ENCODE data around the gene RAB25. TPM values are rescaled to one million over a fixed set of nuclear protein-coding genes. Genes with fewer than 3 reads are reported as not detected.
A peak's percentile ranks its signal among the peaks of the same experiment; 100 is the strongest.

RAB25 gene
- total and polyA plus RNA-seq, 4 donors, result 62.7 to 156 (median 87.2) TPM

GRCh38 chr1:156090138-156090839, 29.3 kb downstream of the RAB25 start:
- TF ChIP-seq CTCF (IDR thresholded peaks at IDR 0.05; ENCODE audit: control extremely low read depth, extremely low read depth), result no peak
- 20 to 33% methylated on average over 5 of the region's 5 CpGs for WGBS, 2 donors
- DNase-seq, result no peak
- no peak for ATAC-seq (ENCODE audit: insufficient read depth, low FRiP score)
- Histone ChIP-seq H3K27ac (ENCODE audit: low read depth in 1 of 2, low read length in 1 of 2) (peak overlapping the region in 1 of 2 donors; percentile 13), H3K4me3 (no peak overlapping the region), H3K4me1 (ENCODE audit: control insufficient read depth in 5 of 5, insufficient read depth in 5 of 5, low read length in 5 of 5) (peaks cover 0 to 5% (median 3%) of the 10 kb centered on the region in 5 donors), H3K27me3 (ENCODE audit: control insufficient read depth in 3 of 3, insufficient read depth in 3 of 3, low read length in 2 of 3) (no peaks in the 10 kb centered on the region), H3K9me3 (ENCODE audit: control insufficient read depth in 4 of 4, insufficient read depth in 3 of 4, low read length in 3 of 4) (no peaks in the 10 kb centered on the region), H3K9ac (ENCODE audit: insufficient read depth in 1 of 2, low read length in 2 of 2) (no peak overlapping the region), H3K36me3 (ENCODE audit: control insufficient read depth in 4 of 4, insufficient read depth in 4 of 4, low read length in 4 of 4) (peaks cover 0 to 10% (median 0%) of the 10 kb centered on the region in 4 donors)

DNA sequence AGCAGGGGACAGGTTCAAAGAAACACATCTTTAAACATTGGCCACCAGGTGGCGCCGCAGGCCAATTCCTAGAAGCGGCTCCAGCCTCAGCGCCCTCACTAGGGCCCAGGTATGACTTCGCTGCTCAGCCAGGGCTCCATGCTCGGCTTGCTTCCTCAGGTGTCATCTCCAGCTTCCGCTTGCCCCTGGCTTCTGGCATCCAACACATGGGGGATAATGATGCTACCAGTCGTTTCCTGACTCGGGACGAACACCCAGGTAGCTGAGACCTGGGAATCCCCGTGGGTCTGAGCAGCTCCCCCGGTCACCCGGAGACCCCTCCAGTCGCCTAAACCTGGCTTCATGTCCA, 29.9 kb downstream of the RAB25 start:
- WGBS, 2 donors, result 44 to 48% methylated on average over 14 of the region's 14 CpGs
- ATAC-seq (ENCODE audit: insufficient read depth, low FRiP score) (peak; percentile 86), DNase-seq (peak; percentile 82 to 85 (median 83))
- Histone ChIP-seq H3K9ac (ENCODE audit: insufficient read depth in 1 of 2, low read length in 2 of 2) (no peak overlapping the region), H3K27me3 (ENCODE audit: control insufficient read depth in 3 of 3, insufficient read depth in 3 of 3, low read length in 2 of 3) (no peaks in the 10 kb centered on the region), H3K4me3 (no peak overlapping the region), H3K27ac (ENCODE audit: low read depth in 1 of 2, low read length in 1 of 2) (no peak overlapping the region), H3K9me3 (ENCODE audit: control insufficient read depth in 4 of 4, insufficient read depth in 3 of 4, low read length in 3 of 4) (no peaks in the 10 kb centered on the region), H3K36me3 (ENCODE audit: control insufficient read depth in 4 of 4, insufficient read depth in 4 of 4, low read length in 4 of 4) (peaks cover 0 to 10% (median 0%) of the 10 kb centered on the region in 4 donors), H3K4me1 (ENCODE audit: control insufficient read depth in 5 of 5, insufficient read depth in 5 of 5, low read length in 5 of 5) (peaks cover 0 to 5% (median 3%) of the 10 kb centered on the region in 5 donors)
- TF ChIP-seq CTCF (IDR thresholded peaks at IDR 0.05; ENCODE audit: control extremely low read depth, extremely low read depth), result peak; percentile 87

DNA sequence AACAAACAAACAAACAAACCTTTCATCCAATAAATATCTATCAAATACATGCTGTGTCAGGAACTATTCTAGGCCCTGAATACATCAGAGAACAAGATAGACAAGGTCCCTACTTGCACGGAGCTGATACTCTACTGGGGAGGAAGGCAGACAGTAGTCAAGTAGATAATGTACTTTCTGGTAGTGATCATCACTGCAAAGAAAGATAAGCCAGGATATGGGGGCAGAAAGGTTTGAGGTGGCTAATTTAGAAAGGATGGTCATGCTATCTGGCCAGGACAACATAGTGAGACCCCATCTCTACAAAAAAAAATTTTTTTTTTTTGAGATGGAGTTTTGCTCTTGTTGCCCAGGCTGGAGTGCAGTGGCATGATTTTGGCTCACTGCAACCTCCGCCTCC, 30.6 kb downstream of the RAB25 start:
- WGBS, 2 donors, result 83 to 85% methylated on average over 2 of the region's 2 CpGs
- Histone ChIP-seq H3K4me3 (no peak overlapping the region), H3K9me3 (ENCODE audit: control insufficient read depth in 4 of 4, insufficient read depth in 3 of 4, low read length in 3 of 4) (no peaks in the 10 kb centered on the region), H3K9ac (ENCODE audit: insufficient read depth in 1 of 2, low read length in 2 of 2) (no peak overlapping the region), H3K4me1 (ENCODE audit: control insufficient read depth in 5 of 5, insufficient read depth in 5 of 5, low read length in 5 of 5) (peaks cover 0 to 4% (median 0%) of the 10 kb centered on the region in 5 donors), H3K27ac (ENCODE audit: low read depth in 1 of 2, low read length in 1 of 2) (no peak overlapping the region), H3K27me3 (ENCODE audit: control insufficient read depth in 3 of 3, insufficient read depth in 3 of 3, low read length in 2 of 3) (no peaks in the 10 kb centered on the region), H3K36me3 (ENCODE audit: control insufficient read depth in 4 of 4, insufficient read depth in 4 of 4, low read length in 4 of 4) (peaks cover 0 to 10% (median 3%) of the 10 kb centered on the region in 4 donors)
- ATAC-seq (ENCODE audit: insufficient read depth, low FRiP score) (no peak), DNase-seq (no peak)
- TF ChIP-seq CTCF (IDR thresholded peaks at IDR 0.05; ENCODE audit: control extremely low read depth, extremely low read depth), result no peak
